Inflammatory macrophage treated with lipopolysaccharide for 4 hours (primary cell): ENCODE measurements around the gene GPT2.

Experiments
- DNase-seq: peaks from one replicate; pipeline ENCODE4 v3.0.0-alpha.2; 2020

The GPT2 gene

GRCh38 chr16:46897471-46897870, 13.3 kb downstream of the GPT2 start:
- no peak for DNase-seq

GRCh38 chr16:46898006-46898405, 13.8 kb downstream of the GPT2 start:
- DNase-seq, result no peak

- DNase-seq, result peak; percentile 56
These were observed 15.4 kb downstream of the GPT2 start for GRCh38 chr16:46899443-46900143.

GRCh38 chr16:46900455-46901235, 16.5 kb downstream of the GPT2 start:
- no peak for DNase-seq

GRCh38 chr16:46901709-46902108, 17.5 kb downstream of the GPT2 start:
- DNase-seq, result no peak

- DNase-seq, result no peak
These were observed 19.2 kb downstream of the GPT2 start for GRCh38 chr16:46903255-46903905.

GRCh38 chr16:46904471-46904870, 20.3 kb downstream of the GPT2 start:
- no peak for DNase-seq

GRCh38 chr16:46906360-46907060, 22.3 kb downstream of the GPT2 start:
- DNase-seq, result no peak

GRCh38 chr16:46907061-46907774, 23.1 kb downstream of the GPT2 start:
- DNase-seq, result no peak

GRCh38 chr16:46908540-46909372, 24.6 kb downstream of the GPT2 start:
- DNase-seq, result peak; percentile 54

GRCh38 chr16:46911038-46911437, 26.9 kb downstream of the GPT2 start:
- DNase-seq, result no peak

GRCh38 chr16:46911650-46912049, 27.5 kb downstream of the GPT2 start:
- no peak for DNase-seq

- DNase-seq, result no peak
These were observed 30.5 kb downstream of the GPT2 start for GRCh38 chr16:46914556-46915201.

- DNase-seq, result no peak
These were observed 31.4 kb downstream of the GPT2 start for GRCh38 chr16:46915483-46916025.

GRCh38 chr16:46916980-46917379, 32.8 kb downstream of the GPT2 start:
- no peak for DNase-seq

GRCh38 chr16:46918400-46918799, 34.2 kb downstream of the GPT2 start:
- DNase-seq, result no peak

GRCh38 chr16:46918905-46919792, 35.0 kb downstream of the GPT2 start:
- DNase-seq, result no peak

- no peak for DNase-seq
These were observed 36.4 kb downstream of the GPT2 start for GRCh38 chr16:46920402-46921068.

GRCh38 chr16:46922239-46922638, 38.1 kb downstream of the GPT2 start:
- DNase-seq, result no peak
